H9 (cell line): Measurements from ENCODE around the gene STK11IP. TPM values are rescaled to one million over a fixed set of nuclear protein-coding genes. Genes with fewer than 3 reads are reported as not detected.
A peak's percentile ranks its signal among the peaks of the same experiment; 100 is the strongest.

Source experiments
- DNase-seq: peaks from one replicate; pipeline ENCODE4 v3.0.0-alpha.2; 2017
- H2AFZ ChIP-seq: one replicate; pipeline ENCODE4 v1.6.1; 2013; ENCODE audit warnings: mild to moderate bottlenecking, low read length, control low read depth, moderate library complexity
- H2AK5ac ChIP-seq: 2 replicates; pipeline ENCODE4 v1.6.1; 2013; ENCODE audit warnings: low read length, control low read depth, mixed read lengths; ENCODE audit not compliant: insufficient read length
- H2BK120ac ChIP-seq: one replicate; pipeline ENCODE4 v1.6.1; 2013; ENCODE audit warnings: low read depth, mild to moderate bottlenecking, low read length, control low read depth, inconsistent platforms; ENCODE audit not compliant: poor library complexity, severe bottlenecking
- H2BK12ac ChIP-seq: 2 replicates; pipeline ENCODE4 v1.6.1; 2013; ENCODE audit warnings: low read length, control low read depth, mixed read lengths, low read depth; ENCODE audit not compliant: insufficient read length
- H2BK15ac ChIP-seq: 2 replicates; pipeline ENCODE4 v1.6.1; 2013; ENCODE audit warnings: low read depth, low read length, control low read depth
- H2BK20ac ChIP-seq: one replicate; pipeline ENCODE4 v1.6.1; 2013; ENCODE audit warnings: low read depth, mild to moderate bottlenecking, low read length, control low read depth, inconsistent platforms; ENCODE audit not compliant: poor library complexity, severe bottlenecking
- H2BK5ac ChIP-seq: 2 replicates; pipeline ENCODE4 v1.6.1; 2013; ENCODE audit warnings: low read length, control low read depth, mixed read lengths; ENCODE audit not compliant: insufficient read length
- H3K14ac ChIP-seq: 2 replicates; pipeline ENCODE4 v1.6.1; 2013; ENCODE audit warnings: low read length, control low read depth; ENCODE audit not compliant: insufficient read depth
- H3K18ac ChIP-seq: 2 replicates; pipeline ENCODE4 v1.6.1; 2013; ENCODE audit warnings: low read depth, mild to moderate bottlenecking, mixed read lengths, low read length, control low read depth; ENCODE audit not compliant: insufficient read length
- H3K23ac ChIP-seq: 2 replicates; pipeline ENCODE4 v1.6.1; 2013; ENCODE audit warnings: low read length, control low read depth, mixed read lengths, low read depth; ENCODE audit not compliant: insufficient read length
- H3K23me2 ChIP-seq: 2 replicates; pipeline ENCODE4 v1.6.1; 2013; ENCODE audit warnings: low read depth, mild to moderate bottlenecking, mixed read lengths, low read length, control low read depth; ENCODE audit not compliant: insufficient read length, poor library complexity, severe bottlenecking
- H3K27ac ChIP-seq: 2 replicates; pipeline ENCODE4 v1.5.1; 2013; ENCODE audit warnings: low read length, control low read depth, mixed read lengths, low read depth; ENCODE audit not compliant: insufficient read length
- H3K27me3 ChIP-seq: 2 replicates; pipeline ENCODE4 v1.6.1; 2013; ENCODE audit warnings: low read length, control low read depth, inconsistent platforms; ENCODE audit not compliant: insufficient read depth
- H3K4ac ChIP-seq: 2 replicates; pipeline ENCODE4 v1.6.1; 2013; ENCODE audit warnings: low read depth, mild to moderate bottlenecking, control low read depth, inconsistent platforms, low read length, moderate library complexity
- H3K4me1 ChIP-seq: 2 replicates; pipeline ENCODE4 v1.6.1; 2013; ENCODE audit warnings: low read length, control low read depth, inconsistent platforms; ENCODE audit not compliant: insufficient read depth
- H3K4me2 ChIP-seq: 2 replicates; pipeline ENCODE4 v1.6.1; 2013; ENCODE audit warnings: low read length, control low read depth, mixed read lengths; ENCODE audit not compliant: insufficient read length, insufficient read depth
- H3K56ac ChIP-seq: 2 replicates; pipeline ENCODE4 v1.6.1; 2013; ENCODE audit warnings: low read depth, mild to moderate bottlenecking, mixed read lengths, low read length, control low read depth; ENCODE audit not compliant: insufficient read length
- H3K79me1 ChIP-seq: 2 replicates; pipeline ENCODE4 v1.6.1; 2013; ENCODE audit warnings: low read depth, mild to moderate bottlenecking, moderate library complexity, low read length, control low read depth, inconsistent platforms; ENCODE audit not compliant: insufficient read depth, poor library complexity, severe bottlenecking
- H3K79me2 ChIP-seq: 2 replicates; pipeline ENCODE4 v1.6.1; 2013; ENCODE audit warnings: low read length, control low read depth, inconsistent platforms; ENCODE audit not compliant: insufficient read depth
- H3K9ac ChIP-seq: 2 replicates; pipeline ENCODE4 v1.6.1; 2013; ENCODE audit warnings: low read length, control low read depth, mixed read lengths; ENCODE audit not compliant: insufficient read length; ENCODE audit errors: extremely low read depth
- H3K9me3 ChIP-seq: one replicate; pipeline ENCODE4 v1.6.1; 2013; ENCODE audit warnings: low read depth, low read length, inconsistent platforms; ENCODE audit not compliant: control insufficient read depth
- H3T11ph ChIP-seq: one replicate; pipeline ENCODE4 v1.6.1; 2013; ENCODE audit warnings: mild to moderate bottlenecking, low read length, control low read depth, inconsistent platforms
- H4K20me1 ChIP-seq: one replicate; pipeline ENCODE4 v1.6.1; 2013; ENCODE audit not compliant: control insufficient read depth, insufficient read length, insufficient read depth
- H4K5ac ChIP-seq: 2 replicates; pipeline ENCODE4 v1.6.1; 2013; ENCODE audit warnings: low read depth, mild to moderate bottlenecking, mixed read lengths, low read length, control low read depth; ENCODE audit not compliant: insufficient read length
- H4K8ac ChIP-seq: replicated peaks from 2 replicates; pipeline ENCODE4 v1.6.1; 2013; ENCODE audit warnings: low read length, control low read depth, mixed read lengths, low read depth; ENCODE audit not compliant: insufficient read length
- H4K91ac ChIP-seq: 2 replicates; pipeline ENCODE4 v1.6.1; 2013; ENCODE audit warnings: low read depth, mild to moderate bottlenecking, moderate library complexity, mixed read lengths, low read length, control low read depth; ENCODE audit not compliant: insufficient read length
- H3K27ac Mint-ChIP-seq, 3 experiments: 2 replicates in 2 of 3; 3 replicates in 1 of 3; pipeline ENCODE4 v1.8.0; 2020 to 2021; ENCODE audit warnings: mixed read lengths in 3 of 3, mild to moderate bottlenecking in 1 of 3, moderate library complexity in 1 of 3
- H3K27me3 Mint-ChIP-seq: 2 replicates; pipeline ENCODE4 v1.8.0; 2021; ENCODE audit warnings: low read depth, mild to moderate bottlenecking, moderate library complexity, mixed read lengths
- H3K36me3 Mint-ChIP-seq, 3 experiments: 2 replicates in 2 of 3; 3 replicates in 1 of 3; pipeline ENCODE4 v1.8.0; 2020 to 2021; ENCODE audit warnings: low read depth in 3 of 3, mixed read lengths in 3 of 3; ENCODE audit not compliant: insufficient read depth in 1 of 3
- H3K4me1 Mint-ChIP-seq, 2 experiments: 2 replicates each; pipeline ENCODE4 v1.8.0; 2020; ENCODE audit warnings: mixed read lengths in 2 of 2
- H3K4me3 Mint-ChIP-seq, 2 experiments: 2 replicates in 1 of 2; 3 replicates in 1 of 2; pipeline ENCODE4 v1.8.0; 2020 to 2021; ENCODE audit warnings: mild to moderate bottlenecking in 2 of 2, mixed read lengths in 2 of 2, moderate library complexity in 1 of 2
- H3K9me3 Mint-ChIP-seq, 2 experiments: 2 replicates in 1 of 2; 3 replicates in 1 of 2; pipeline ENCODE4 v1.8.0; 2020; ENCODE audit warnings: mild to moderate bottlenecking in 2 of 2, mixed read lengths in 2 of 2, moderate library complexity in 1 of 2
- WGBS: extraction: QIAGEN DNeasy Blood & Tissue Kit; methylation state at CpG from one replicate; pipeline ENCODE4 v1.1.7; 2013; ENCODE audit warnings: missing lambda C conversion rate, low lambda C conversion rate, mixed read lengths; ENCODE audit not compliant: insufficient read length; ENCODE audit errors: extremely low coverage; 5-methylcytosine and 5-hydroxymethylcytosine counted together
- total RNA-seq: library from RNA; stranded (reverse); gene quantifications from 2 replicates; pipeline ENCODE4 v1.2.1, GENCODE V29; 2021
- TF ChIP-seq, protein P1 (sequence below): fragments of 200-600 bp; sonication (generic); conservative IDR thresholded peaks from 3 replicates; pipeline ENCODE4 v1.8.0; 2021; ENCODE audit warnings: antibody characterized with exemption, mild to moderate bottlenecking

The STK11IP gene
- total RNA-seq, 1 experiment from 2014 or later = 31.1 TPM

DNA sequence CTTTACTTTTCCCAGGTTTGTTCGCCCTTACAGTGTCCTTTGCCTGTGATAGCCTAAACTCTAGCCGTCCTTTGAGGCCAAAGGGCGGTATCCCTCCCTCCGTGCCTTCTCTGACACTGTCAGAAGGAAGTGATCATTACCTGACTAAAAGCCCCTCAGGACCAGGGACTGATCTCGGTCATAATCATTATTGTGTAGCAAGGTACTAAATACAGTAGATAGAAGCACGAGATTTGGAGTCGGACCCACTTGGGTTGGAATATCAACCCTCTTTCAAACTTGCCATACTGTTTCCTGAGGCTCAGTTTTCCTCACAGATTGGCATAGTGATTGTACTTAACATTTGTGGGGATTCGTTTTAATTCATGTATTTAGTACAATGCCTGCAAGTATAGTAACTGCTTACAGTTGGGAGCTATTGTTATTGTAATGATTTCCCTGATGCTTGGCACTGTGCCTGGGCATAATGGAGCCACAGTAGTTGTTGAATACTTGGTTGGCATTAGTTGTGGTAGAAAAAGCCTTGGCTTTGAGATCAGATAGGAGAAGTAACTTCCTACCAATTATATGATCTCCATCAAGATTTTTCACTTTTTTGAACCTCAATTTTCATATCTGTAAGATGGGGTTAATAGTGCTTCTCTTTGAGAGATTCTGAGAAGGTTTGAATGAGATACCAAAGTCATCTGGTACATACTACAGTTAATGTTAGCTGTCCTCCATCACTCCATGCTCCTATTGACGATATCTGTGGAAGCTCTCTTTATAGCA lies 836 bp downstream of the STK11IP start:
- Histone ChIP-seq H3K9me3 (no peaks in the 10 kb centered on the region), H3K4me1 (peaks cover 3% of the 10 kb centered on the region; the same call in 1 of the 2 replicates), H3K4me2 (peak overlapping the region; percentile 76), H3K23me2 (peaks cover 6% of the 10 kb centered on the region), H3K56ac (no peak overlapping the region), H3K27ac (peak overlapping the region; percentile 33), H4K91ac (no peak overlapping the region), H3K18ac (peak overlapping the region; percentile 2), H2AK5ac (no peak overlapping the region), H2AFZ (no peak overlapping the region), H3K9ac (peak overlapping the region; percentile 7), H3K79me1 (no peaks in the 10 kb centered on the region), H4K8ac (no peak overlapping the region), H2BK15ac (no peak overlapping the region), H3K14ac (no peak overlapping the region), H2BK12ac (no peak overlapping the region), H3K23ac (no peak overlapping the region), H3T11ph (no peak overlapping the region), H2BK20ac (no peak overlapping the region), H2BK120ac (no peak overlapping the region), H3K4ac (no peak overlapping the region), H3K79me2 (no peaks in the 10 kb centered on the region), H3K27me3 (no peaks in the 10 kb centered on the region), H4K20me1 (no peaks in the 10 kb centered on the region), H2BK5ac (no peak overlapping the region), H4K5ac (no peak overlapping the region)
- WGBS = no CpG with 5 or more reads among the region's 9 CpGs
- Mint-ChIP-seq H3K36me3 (peaks cover 2 to 17% (median 13%) of the 10 kb centered on the region in 3 experiments; a peak in 5 of 7 replicates), H3K4me1 (peaks cover 28% of the 10 kb centered on the region in 2 experiments), H3K4me3 (peak overlapping the region; percentile 92 to 94), H3K9me3 (no peaks in the 10 kb centered on the region), H3K27ac (peak overlapping the region; percentile 96 to 98 (median 96)), H3K27me3 (peaks cover 2% of the 10 kb centered on the region; the same call in 1 of the 2 replicates)
- no peak for DNase-seq
- TF ChIP-seq, protein P1, sequence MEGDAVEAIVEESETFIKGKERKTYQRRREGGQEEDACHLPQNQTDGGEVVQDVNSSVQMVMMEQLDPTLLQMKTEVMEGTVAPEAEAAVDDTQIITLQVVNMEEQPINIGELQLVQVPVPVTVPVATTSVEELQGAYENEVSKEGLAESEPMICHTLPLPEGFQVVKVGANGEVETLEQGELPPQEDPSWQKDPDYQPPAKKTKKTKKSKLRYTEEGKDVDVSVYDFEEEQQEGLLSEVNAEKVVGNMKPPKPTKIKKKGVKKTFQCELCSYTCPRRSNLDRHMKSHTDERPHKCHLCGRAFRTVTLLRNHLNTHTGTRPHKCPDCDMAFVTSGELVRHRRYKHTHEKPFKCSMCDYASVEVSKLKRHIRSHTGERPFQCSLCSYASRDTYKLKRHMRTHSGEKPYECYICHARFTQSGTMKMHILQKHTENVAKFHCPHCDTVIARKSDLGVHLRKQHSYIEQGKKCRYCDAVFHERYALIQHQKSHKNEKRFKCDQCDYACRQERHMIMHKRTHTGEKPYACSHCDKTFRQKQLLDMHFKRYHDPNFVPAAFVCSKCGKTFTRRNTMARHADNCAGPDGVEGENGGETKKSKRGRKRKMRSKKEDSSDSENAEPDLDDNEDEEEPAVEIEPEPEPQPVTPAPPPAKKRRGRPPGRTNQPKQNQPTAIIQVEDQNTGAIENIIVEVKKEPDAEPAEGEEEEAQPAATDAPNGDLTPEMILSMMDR = no peak
